Tibial nerve (tissue), 4 donors: ENCODE results near the gene SYTL5. TPM values are rescaled to one million over a fixed set of nuclear protein-coding genes. Genes with fewer than 3 reads are reported as not detected.

Experiments used
- DNase-seq, 2 donors: peaks; one replicate each; pipeline ENCODE4 v3.0.0-alpha.2; 2019; ENCODE audit warnings: low spot score in 2 of 2
- H3K27ac ChIP-seq, 4 donors: fragments of 200-600 bp; sonication (generic) in 3 of 4; one replicate each; pipeline ENCODE4 v1.5.1; 2017 to 2019; ENCODE audit warnings: mild to moderate bottlenecking in 1 of 4
- H3K27me3 ChIP-seq, 2 donors: fragments of 200-600 bp; sonication (generic) in 1 of 2; one replicate each; pipeline versions ENCODE4 v1.5.1 to v1.6.0; 2017 to 2019
- H3K36me3 ChIP-seq, 3 donors: fragments of 200-600 bp; sonication (generic); one replicate each; pipeline ENCODE4 v1.5.1; 2018 to 2019
- H3K4me1 ChIP-seq, 4 donors: fragments of 200-600 bp; sonication (generic) in 3 of 4; one replicate each; pipeline ENCODE4 v1.5.1; 2017 to 2019
- H3K4me3 ChIP-seq, 4 donors: fragments of 200-600 bp; sonication (generic) in 3 of 4; one replicate each; pipeline ENCODE4 v1.5.1; 2017 to 2019; ENCODE audit warnings: mild to moderate bottlenecking in 1 of 4, moderate library complexity in 1 of 4
- H3K9me3 ChIP-seq, 4 donors: fragments of 200-600 bp; sonication (generic) in 3 of 4; one replicate each; pipeline ENCODE4 v1.5.1; 2017 to 2019
- CTCF ChIP-seq, 5 experiments: fragments of 200-600 bp in 3 of 5; fragments of 450-650 bp in 2 of 5; sonication (generic) in 3 of 5; IDR thresholded peaks; one replicate each; pipeline ENCODE4 v1.5.1; 2016 to 2019; ENCODE audit warnings: antibody characterized with exemption in 5 of 5, mild to moderate bottlenecking in 3 of 5, moderate library complexity in 2 of 5
- EP300 ChIP-seq, 2 donors: sonication (generic); formaldehyde crosslinking; IDR thresholded peaks; one replicate each; pipeline ENCODE4 v1.6.1; 2017; ENCODE audit warnings: antibody characterized with exemption in 2 of 2, mild to moderate bottlenecking in 1 of 2
- POLR2A ChIP-seq, 2 donors: fragments of 450-650 bp; IDR thresholded peaks; one replicate each; pipeline ENCODE4 v1.6.1; 2017; ENCODE audit warnings: antibody characterized with exemption in 2 of 2, mild to moderate bottlenecking in 2 of 2, moderate library complexity in 2 of 2
- WGBS, 2 donors: methylation state at CpG; one replicate each; pipeline ENCODE4 v1.1.5; 2018; 5-methylcytosine and 5-hydroxymethylcytosine counted together
- total RNA-seq, 4 donors: library from RNA; depleted of rRNA; stranded (reverse); fragments of >200 nt; gene quantifications; one replicate each; pipeline ENCODE4 v1.1.0, GENCODE V29; 2016

SYTL5 gene
- total RNA-seq, 4 donors from 2014 or later: 0.21 to 0.78 (median 0.37) TPM

- Histone ChIP-seq H3K4me1 (no peaks in the 10 kb centered on the region), H3K4me3 (no peak overlapping the region), H3K9me3 (no peaks in the 10 kb centered on the region), H3K27me3 (no peaks in the 10 kb centered on the region), H3K36me3 (no peaks in the 10 kb centered on the region), H3K27ac (no peak overlapping the region)
- 62 to 63% methylated on average over 2 of the region's 2 CpGs for WGBS, 2 donors
- no peak for DNase-seq
- no peak for TF ChIP-seq EP300 (IDR thresholded peaks at IDR 0.05)
- no peak for TF ChIP-seq POLR2A (IDR thresholded peaks at IDR 0.05)
- TF ChIP-seq CTCF (IDR thresholded peaks at IDR 0.05): no peak
Measured at GRCh38 chrX:38060331-38060878, 54.1 kb downstream of the SYTL5 start.

GRCh38 chrX:38061335-38061734, 55.0 kb downstream of the SYTL5 start:
- DNase-seq: no peak
- TF ChIP-seq EP300 (IDR thresholded peaks at IDR 0.05) (no peak), POLR2A (IDR thresholded peaks at IDR 0.05) (no peak), CTCF (IDR thresholded peaks at IDR 0.05) (no peak)
- Histone ChIP-seq H3K4me3 (no peak overlapping the region), H3K27ac (no peak overlapping the region), H3K9me3 (no peaks in the 10 kb centered on the region), H3K27me3 (no peaks in the 10 kb centered on the region), H3K4me1 (no peaks in the 10 kb centered on the region), H3K36me3 (no peaks in the 10 kb centered on the region)
- WGBS, 2 donors: 14 to 25% methylated on average over 2 of the region's 2 CpGs

- Histone ChIP-seq H3K36me3 (no peaks in the 10 kb centered on the region), H3K27ac (no peak overlapping the region), H3K4me1 (no peaks in the 10 kb centered on the region), H3K9me3 (no peaks in the 10 kb centered on the region), H3K27me3 (no peaks in the 10 kb centered on the region), H3K4me3 (no peak overlapping the region)
- WGBS, 2 donors: 79 to 93% methylated on average over 2 of the region's 2 CpGs
- DNase-seq: no peak
- TF ChIP-seq POLR2A (IDR thresholded peaks at IDR 0.05): no peak
- TF ChIP-seq EP300 (IDR thresholded peaks at IDR 0.05): no peak
- TF ChIP-seq CTCF (IDR thresholded peaks at IDR 0.05): no peak
Measured at GRCh38 chrX:38066934-38067333, 60.6 kb downstream of the SYTL5 start.

DNA sequence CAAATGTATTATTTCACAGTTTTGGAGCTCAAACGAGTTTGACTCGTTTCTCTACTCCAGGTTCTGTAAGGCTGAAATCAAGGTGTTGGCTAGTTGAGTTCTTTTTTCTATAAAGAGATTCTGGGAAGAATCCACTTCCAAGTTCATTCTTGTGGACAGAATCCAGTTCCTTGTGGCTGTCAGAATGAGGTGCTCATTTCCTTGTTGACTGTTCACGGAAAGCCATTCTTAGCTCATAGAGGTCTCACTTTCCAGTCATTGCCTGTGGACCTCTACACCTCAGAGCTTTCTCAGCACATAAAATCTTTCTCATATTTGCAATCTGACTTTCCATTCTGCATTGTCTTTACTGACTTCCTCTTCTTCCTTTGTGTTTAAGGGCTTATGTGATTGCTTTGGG, 62.9 kb downstream of the SYTL5 start:
- no peak for DNase-seq
- TF ChIP-seq CTCF (IDR thresholded peaks at IDR 0.05): no peak
- TF ChIP-seq EP300 (IDR thresholded peaks at IDR 0.05): no peak
- no peak for TF ChIP-seq POLR2A (IDR thresholded peaks at IDR 0.05)
- WGBS, 2 donors: 81 to 91% methylated on average over 3 of the region's 3 CpGs
- no peaks in the 10 kb centered on the region for H3K9me3 ChIP-seq
- no peaks in the 10 kb centered on the region for H3K4me1 ChIP-seq
- no peak overlapping the region for H3K4me3 ChIP-seq
- no peaks in the 10 kb centered on the region for H3K27me3 ChIP-seq
- no peak overlapping the region for H3K27ac ChIP-seq
- H3K36me3 ChIP-seq: no peaks in the 10 kb centered on the region

DNA sequence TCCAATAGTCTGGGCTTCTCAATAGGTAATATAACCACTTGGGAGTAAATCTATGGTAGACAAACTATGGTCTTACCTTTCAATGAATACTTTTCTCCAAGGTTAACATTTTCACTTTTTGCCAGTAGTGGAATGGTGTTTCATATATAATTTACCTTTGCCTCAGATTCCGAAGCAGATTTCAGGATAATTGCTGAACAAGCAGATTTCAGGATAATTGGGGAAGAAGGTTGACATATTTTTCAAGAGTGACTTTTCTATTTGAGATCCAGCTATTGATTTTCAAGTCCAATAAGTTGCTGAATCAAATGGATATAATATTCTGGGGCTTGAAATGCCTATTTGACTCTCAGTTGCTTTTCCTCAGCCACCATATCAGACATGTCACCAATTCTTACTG, 63.6 kb downstream of the SYTL5 start:
- Histone ChIP-seq H3K4me1 (no peaks in the 10 kb centered on the region), H3K27ac (no peak overlapping the region), H3K27me3 (no peaks in the 10 kb centered on the region), H3K36me3 (no peaks in the 10 kb centered on the region), H3K9me3 (no peaks in the 10 kb centered on the region), H3K4me3 (no peak overlapping the region)
- 79 to 100% methylated on average over 1 of the region's 1 CpG for WGBS, 2 donors
- no peak for DNase-seq
- TF ChIP-seq POLR2A (IDR thresholded peaks at IDR 0.05) (no peak), EP300 (IDR thresholded peaks at IDR 0.05) (no peak), CTCF (IDR thresholded peaks at IDR 0.05) (no peak)
